MCF 10A (cell line): ENCODE data around the gene SF3A2. TPM values are rescaled to one million over a fixed set of nuclear protein-coding genes. Genes with fewer than 3 reads are reported as not detected.
"Not testable (repeated sequence)": the region's sequence is repeated elsewhere in the genome, so short reads cannot be mapped to it uniquely, and the experiment has no call there.

ENCODE experiments used
- BruUV-seq: library from RNA; stranded (reverse); fragments of 400-500 nt; replicated peaks from 2 replicates; lab custom pipeline; 2021; lab: Mats Ljungman, UMichigan
- CTCF ChIA-PET: fragments of 300-600 bp; sonication (Branson Sonifier 250); formaldehyde crosslinking; extraction: SDS; loops from one replicate; lab custom pipeline; 2021; ENCODE audit warnings: antibody characterized with exemption, inconsistent platforms; lab: Yijun Ruan, JAX
- POLR2A ChIA-PET: fragments of 300-600, 350-650 bp; sonication (Branson Sonifier 250); formaldehyde crosslinking; extraction: SDS; loops from one replicate; lab custom pipeline; 2020; ENCODE audit warnings: antibody characterized with exemption, inconsistent platforms; lab: Yijun Ruan, JAX
- DNase-seq: peaks from one replicate; pipeline ENCODE4 v3.0.0-alpha.2; 2018; ENCODE audit not compliant: unreplicated experiment
- H3K27ac Mint-ChIP-seq: one replicate; pipeline ENCODE4 v1.8.0; 2022; ENCODE audit warnings: mild to moderate bottlenecking, low read depth, mixed read lengths; ENCODE audit not compliant: unreplicated experiment
- H3K27me3 Mint-ChIP-seq: one replicate; pipeline ENCODE4 v1.8.0; 2022; ENCODE audit warnings: mixed read lengths; ENCODE audit not compliant: insufficient read depth, unreplicated experiment
- H3K36me3 Mint-ChIP-seq: one replicate; pipeline ENCODE4 v1.8.0; 2022; ENCODE audit warnings: mild to moderate bottlenecking, moderate library complexity, mixed read lengths; ENCODE audit not compliant: insufficient read depth, unreplicated experiment
- H3K4me1 Mint-ChIP-seq: one replicate; pipeline ENCODE4 v1.8.0; 2022; ENCODE audit warnings: mixed read lengths; ENCODE audit not compliant: insufficient read depth, unreplicated experiment
- H3K4me3 Mint-ChIP-seq: one replicate; pipeline ENCODE4 v1.8.0; 2022; ENCODE audit warnings: mild to moderate bottlenecking, moderate library complexity, mixed read lengths; ENCODE audit not compliant: unreplicated experiment
- H3K9me3 Mint-ChIP-seq: one replicate; pipeline ENCODE4 v1.8.0; 2022; ENCODE audit warnings: mixed read lengths; ENCODE audit not compliant: unreplicated experiment
- CTCF ChIP-seq: fragments of 200-600 bp; IDR thresholded peaks from one replicate; pipeline ENCODE4 v1.8.0; 2022; ENCODE audit warnings: antibody characterized with exemption, mild to moderate bottlenecking; ENCODE audit not compliant: unreplicated experiment
- intact Hi-C: fragments of 100-400 bp; cut with micrococcal nuclease; formaldehyde crosslinking; loops from 2 replicates; pipeline ENCODE4 v1.14.1; 2022
- total RNA-seq: library from RNA; stranded (reverse); gene quantifications from 2 replicates; pipeline ENCODE4 v1.2.3, GENCODE V29; 2022

The SF3A2 gene
- total RNA-seq, 1 experiment from 2014 or later, result 101 TPM

- no peaks in the 10 kb centered on the region for H3K9me3 Mint-ChIP-seq
- no peaks in the 10 kb centered on the region for H3K27me3 Mint-ChIP-seq
- H3K4me1 Mint-ChIP-seq, result peaks cover 13% of the 10 kb centered on the region
- ChIA-PET POLR2A (interaction anchor here (0.6 kb wide), 1 partner anchor 64 kb away, joined by 3 read pairs; no protein-coding TSS in a partner anchor), CTCF (interaction anchor here (0.5 to 0.6 kb wide), 3 partner anchors 71 to 122 kb away, joined by 3 to 4 read pairs (median 4); no protein-coding TSS in a partner anchor)
- no peak overlapping the region for H3K4me3 Mint-ChIP-seq
- no peak for DNase-seq
- H3K36me3 Mint-ChIP-seq, result peaks cover 44% of the 10 kb centered on the region
- TF ChIP-seq CTCF, result no peak
- intact Hi-C loops, result loop anchor here (10.0 kb wide), 1 partner anchor 338 kb away; no protein-coding TSS in a partner anchor
- no TSS peak for BruUV-seq
- no peak overlapping the region for H3K27ac Mint-ChIP-seq
These were observed 40.5 kb downstream of the SF3A2 start for GRCh38 chr19:2277138-2277537.

DNA sequence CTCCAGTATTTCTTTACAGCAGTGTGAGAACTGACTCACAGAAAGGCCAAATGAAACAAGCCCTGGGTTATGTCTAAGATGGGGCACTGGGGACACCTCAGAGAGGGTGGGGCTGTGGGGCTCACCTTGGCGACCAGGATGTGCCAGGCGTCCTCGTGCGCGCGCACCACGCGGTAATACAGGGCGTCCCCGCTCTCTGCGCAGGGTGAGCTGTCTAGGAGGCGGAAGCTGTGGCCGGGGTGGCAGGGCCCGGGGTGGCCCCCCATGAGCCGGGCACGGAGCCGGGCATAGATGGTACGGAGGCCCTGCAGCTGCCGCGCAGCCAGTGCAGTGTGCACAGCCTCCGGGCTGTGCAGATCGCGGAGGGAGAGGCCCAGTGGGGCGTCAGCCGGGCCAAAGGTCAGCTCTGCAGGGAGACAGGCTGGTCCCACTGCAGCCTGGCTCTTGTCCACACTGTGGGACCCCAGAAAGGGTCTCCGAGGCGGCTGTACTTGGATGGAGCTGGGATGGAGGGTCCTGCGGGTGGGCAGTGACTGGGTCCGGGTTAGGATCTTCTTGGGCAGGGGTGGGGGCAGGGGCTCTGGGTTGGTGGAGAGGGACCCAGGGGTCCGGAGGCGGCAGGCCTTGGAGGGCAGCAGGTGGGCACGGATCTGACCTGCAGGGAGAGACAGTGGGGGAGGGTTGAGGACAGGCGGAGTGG, 42.0 kb downstream of the SF3A2 start:
- H3K27me3 Mint-ChIP-seq, result no peaks in the 10 kb centered on the region
- no peak for DNase-seq
- no peaks in the 10 kb centered on the region for H3K9me3 Mint-ChIP-seq
- ChIA-PET CTCF (no interaction called here), POLR2A (interaction anchor here (1.2 kb wide), 1 partner anchor 9 kb away, joined by 3 read pairs; no protein-coding TSS in a partner anchor)
- intact Hi-C loops, result loop anchor here (10.0 kb wide), 1 partner anchor 336 kb away; no protein-coding TSS in a partner anchor
- no peak for TF ChIP-seq CTCF
- no peak overlapping the region for H3K4me3 Mint-ChIP-seq
- H3K4me1 Mint-ChIP-seq, result peaks cover 6% of the 10 kb centered on the region
- H3K36me3 Mint-ChIP-seq, result peaks cover 29% of the 10 kb centered on the region
- BruUV-seq, result no TSS peak
- H3K27ac Mint-ChIP-seq, result no peak overlapping the region

DNA sequence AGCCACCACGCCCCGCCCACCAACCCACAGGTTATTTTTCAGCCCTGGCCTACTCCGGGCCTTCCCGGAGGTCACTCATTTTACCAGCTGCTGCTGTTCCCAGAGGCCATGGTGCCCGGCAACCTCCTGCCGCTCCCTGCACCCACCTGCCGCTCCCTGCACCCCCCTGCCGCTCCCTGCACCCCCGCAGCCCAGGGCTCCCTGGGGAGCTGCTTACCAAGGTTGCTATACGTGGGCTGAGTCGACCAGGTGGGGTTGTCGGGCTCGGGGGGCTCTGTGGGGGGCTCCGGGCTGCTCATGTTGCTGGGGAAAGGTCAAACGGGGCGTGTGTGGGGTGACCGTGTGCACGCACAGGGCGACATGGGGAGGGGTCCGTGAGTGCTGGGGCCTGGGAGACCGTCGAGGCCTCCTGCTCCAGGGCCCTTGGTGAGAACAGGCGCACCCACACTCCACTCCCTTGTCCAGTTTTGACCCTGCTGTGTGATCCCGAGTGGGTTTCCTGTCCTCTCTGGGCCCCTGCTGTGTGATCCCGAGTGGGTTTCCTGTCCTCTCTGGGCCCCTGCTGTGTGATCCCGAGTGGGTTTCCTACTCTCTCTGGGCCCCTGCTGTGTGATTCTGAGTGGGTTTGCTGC, 44.1 kb downstream of the SF3A2 start:
- no peak for DNase-seq
- intact Hi-C loops, result no loop called here
- ChIA-PET POLR2A (interaction anchor here (1.0 kb wide), 1 partner anchor 13 kb away, joined by 3 read pairs; no protein-coding TSS in a partner anchor), CTCF (no interaction called here)
- TF ChIP-seq CTCF, result no peak
- Mint-ChIP-seq H3K27ac (no peak overlapping the region), H3K4me1 (no peaks in the 10 kb centered on the region), H3K27me3 (no peaks in the 10 kb centered on the region), H3K4me3 (no peak overlapping the region), H3K9me3 (no peaks in the 10 kb centered on the region), H3K36me3 (peaks cover 15% of the 10 kb centered on the region)
- BruUV-seq, result no TSS peak

GRCh38 chr19:2281265-2282061, 44.8 kb downstream of the SF3A2 start:
- BruUV-seq, H3K4me1 Mint-ChIP-seq, H3K9me3 Mint-ChIP-seq, intact Hi-C loops, DNase-seq, H3K27ac Mint-ChIP-seq, POLR2A ChIA-PET, H3K27me3 Mint-ChIP-seq, CTCF ChIA-PET, H3K4me3 Mint-ChIP-seq: not testable (repeated sequence)
- H3K36me3 Mint-ChIP-seq, result peaks cover 15% of the 10 kb centered on the region
